ENCODE measurements around the gene ZNF90. TPM values are rescaled to one million over a fixed set of nuclear protein-coding genes. Genes with fewer than 3 reads are reported as not detected.
A peak's percentile ranks its signal among the peaks of the same experiment; 100 is the strongest.
"Not testable (repeated sequence)": the region's sequence is repeated elsewhere in the genome, so short reads cannot be mapped to it uniquely, and the experiment has no call there.

The ZNF90 gene
- total RNA-seq, 1 donor from 2014 or later = 53.8 TPM

DNA sequence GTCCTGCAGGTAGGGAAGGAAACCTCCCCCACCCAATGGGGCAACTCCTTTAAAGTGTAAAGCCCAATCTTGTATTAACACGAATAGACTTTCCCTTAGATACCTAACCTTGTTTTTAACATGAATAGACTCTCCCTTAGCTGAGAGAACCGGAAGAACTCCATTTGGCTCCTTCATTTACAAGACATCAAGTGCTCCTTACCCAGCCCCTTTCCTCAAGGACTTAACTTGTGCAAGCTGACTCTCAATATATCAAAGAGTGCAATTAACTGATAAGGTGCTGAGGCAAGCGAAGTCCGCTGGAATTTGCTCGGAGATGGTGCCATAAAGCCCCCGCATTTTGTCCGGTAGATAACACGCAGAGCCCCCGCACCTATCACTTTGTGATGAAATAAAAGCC, 9.9 kb upstream of the ZNF90 start:
- DNase-seq (ENCODE audit: low spot score, unreplicated experiment) = no peak
- peak overlapping the region; percentile 88 for H3K27ac Mint-ChIP-seq
- no peaks in the 10 kb centered on the region for H3K27me3 Mint-ChIP-seq
- peaks cover 21% of the 10 kb centered on the region for H3K9me3 Mint-ChIP-seq (ENCODE audit: low read depth)
- H3K36me3 Mint-ChIP-seq (ENCODE audit: insufficient read depth) = peaks cover 18% of the 10 kb centered on the region
- peaks cover 26% of the 10 kb centered on the region for H3K4me1 Mint-ChIP-seq (ENCODE audit: low read depth)
- peak overlapping the region; percentile 64 for H3K4me3 Mint-ChIP-seq (ENCODE audit: low read depth)
- TF ChIP-seq, protein P1, sequence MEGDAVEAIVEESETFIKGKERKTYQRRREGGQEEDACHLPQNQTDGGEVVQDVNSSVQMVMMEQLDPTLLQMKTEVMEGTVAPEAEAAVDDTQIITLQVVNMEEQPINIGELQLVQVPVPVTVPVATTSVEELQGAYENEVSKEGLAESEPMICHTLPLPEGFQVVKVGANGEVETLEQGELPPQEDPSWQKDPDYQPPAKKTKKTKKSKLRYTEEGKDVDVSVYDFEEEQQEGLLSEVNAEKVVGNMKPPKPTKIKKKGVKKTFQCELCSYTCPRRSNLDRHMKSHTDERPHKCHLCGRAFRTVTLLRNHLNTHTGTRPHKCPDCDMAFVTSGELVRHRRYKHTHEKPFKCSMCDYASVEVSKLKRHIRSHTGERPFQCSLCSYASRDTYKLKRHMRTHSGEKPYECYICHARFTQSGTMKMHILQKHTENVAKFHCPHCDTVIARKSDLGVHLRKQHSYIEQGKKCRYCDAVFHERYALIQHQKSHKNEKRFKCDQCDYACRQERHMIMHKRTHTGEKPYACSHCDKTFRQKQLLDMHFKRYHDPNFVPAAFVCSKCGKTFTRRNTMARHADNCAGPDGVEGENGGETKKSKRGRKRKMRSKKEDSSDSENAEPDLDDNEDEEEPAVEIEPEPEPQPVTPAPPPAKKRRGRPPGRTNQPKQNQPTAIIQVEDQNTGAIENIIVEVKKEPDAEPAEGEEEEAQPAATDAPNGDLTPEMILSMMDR (IDR thresholded peaks at IDR 0.05; ENCODE audit: unreplicated experiment) = no peak

DNA sequence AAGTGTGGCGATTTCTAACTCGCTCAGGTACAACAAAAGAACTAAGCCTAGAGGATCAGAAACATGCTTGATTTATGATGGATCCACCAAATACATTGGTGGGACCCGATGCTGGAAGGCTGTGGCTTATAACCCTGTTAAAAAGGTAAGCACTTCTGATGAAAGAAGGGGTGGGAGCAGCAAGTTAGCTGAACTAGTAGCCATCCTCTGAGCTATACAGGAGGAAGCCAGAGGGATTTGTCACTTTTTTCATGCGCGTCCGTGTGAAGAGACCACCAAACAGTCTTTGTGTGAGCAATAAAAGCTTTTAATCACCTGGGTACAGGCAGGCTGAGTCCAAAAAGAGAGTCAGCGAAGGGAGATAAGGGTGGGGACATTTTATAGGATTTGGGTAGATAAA, 9.2 kb upstream of the ZNF90 start:
- Mint-ChIP-seq H3K4me3 (ENCODE audit: low read depth) (peak overlapping the region; percentile 64), H3K9me3 (ENCODE audit: low read depth) (peaks cover 21% of the 10 kb centered on the region), H3K4me1 (ENCODE audit: low read depth) (peaks cover 26% of the 10 kb centered on the region), H3K36me3 (ENCODE audit: insufficient read depth) (peaks cover 18% of the 10 kb centered on the region), H3K27ac (peak overlapping the region; percentile 88)
- DNase-seq (ENCODE audit: low spot score, unreplicated experiment); H3K27me3 Mint-ChIP-seq: not testable (repeated sequence)

DNA sequence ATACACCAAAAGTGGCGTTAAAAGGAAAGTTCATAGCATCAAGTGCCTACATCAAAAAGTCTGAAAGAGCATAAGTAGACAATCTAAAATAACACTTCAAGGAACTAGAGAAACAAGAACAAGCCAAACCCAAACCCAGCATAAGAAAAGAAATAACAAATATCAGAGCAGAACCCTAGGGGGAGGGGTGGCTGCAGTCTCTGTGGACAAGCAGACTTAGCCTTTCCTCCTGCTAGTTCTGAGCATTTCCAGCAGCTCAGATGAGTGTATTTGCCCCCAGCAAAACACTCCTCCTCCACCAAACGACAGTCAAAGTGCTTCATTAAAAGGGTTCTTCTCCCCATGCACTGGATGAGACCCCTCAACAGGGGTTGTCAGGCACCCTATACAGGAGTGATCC, 7.1 kb upstream of the ZNF90 start:
- Mint-ChIP-seq H3K4me3 (ENCODE audit: low read depth) (no peak overlapping the region), H3K27me3 (no peaks in the 10 kb centered on the region), H3K4me1 (ENCODE audit: low read depth) (peaks cover 26% of the 10 kb centered on the region), H3K36me3 (ENCODE audit: insufficient read depth) (peaks cover 15% of the 10 kb centered on the region), H3K27ac (peak overlapping the region; percentile 8), H3K9me3 (ENCODE audit: low read depth) (peaks cover 21% of the 10 kb centered on the region)
- DNase-seq (ENCODE audit: low spot score, unreplicated experiment) = no peak
- TF ChIP-seq, protein P1 (IDR thresholded peaks at IDR 0.05; ENCODE audit: unreplicated experiment) = no peak

DNA sequence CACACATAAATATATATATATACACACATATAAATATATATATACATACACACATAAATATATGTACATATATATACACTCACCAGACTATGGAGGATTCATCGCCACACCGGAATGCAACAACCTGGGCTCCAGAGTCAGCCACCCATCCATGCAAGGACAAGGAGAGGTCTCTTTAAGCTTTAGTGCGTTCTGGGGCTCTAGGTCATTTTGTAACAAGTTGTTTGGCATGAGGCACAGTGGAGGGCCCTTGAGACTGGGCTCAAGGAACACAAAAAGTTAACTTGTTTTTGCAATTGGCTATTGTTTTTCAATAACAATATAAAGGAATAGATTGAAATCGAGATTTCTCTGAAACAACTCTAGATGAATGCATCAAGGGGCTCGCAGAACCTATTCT, 4.9 kb upstream of the ZNF90 start:
- Mint-ChIP-seq H3K27me3 (no peaks in the 10 kb centered on the region), H3K4me1 (ENCODE audit: low read depth) (peaks cover 12% of the 10 kb centered on the region), H3K27ac (no peak overlapping the region), H3K9me3 (ENCODE audit: low read depth) (peaks cover 21% of the 10 kb centered on the region), H3K4me3 (ENCODE audit: low read depth) (no peak overlapping the region), H3K36me3 (ENCODE audit: insufficient read depth) (peaks cover 15% of the 10 kb centered on the region)
- TF ChIP-seq, protein P1 (IDR thresholded peaks at IDR 0.05; ENCODE audit: unreplicated experiment) = no peak
- DNase-seq (ENCODE audit: low spot score, unreplicated experiment) = no peak

DNA sequence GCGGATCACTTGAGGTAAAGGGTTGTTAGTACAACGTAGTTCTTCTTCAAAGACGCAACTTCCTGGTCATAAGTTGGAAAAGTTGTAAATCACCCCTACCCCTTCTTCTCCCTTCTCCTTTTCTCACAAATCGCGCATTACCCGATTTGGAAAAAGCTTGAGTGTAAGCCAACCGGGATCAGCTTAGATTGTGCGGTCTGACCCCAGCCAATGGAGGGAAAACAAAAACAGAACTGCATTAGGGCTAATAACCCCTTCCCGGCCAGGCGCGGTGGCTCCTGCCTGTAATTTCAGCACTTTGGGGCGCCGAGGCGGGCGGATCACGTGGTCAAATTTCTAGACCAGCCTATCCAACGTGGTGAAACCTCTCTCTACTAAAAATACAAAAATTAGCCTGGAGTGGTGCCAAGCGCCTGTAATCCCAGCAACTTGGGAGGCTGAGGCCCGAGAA, 806 bp downstream of the ZNF90 start:
- H3K27ac Mint-ChIP-seq = peak overlapping the region; percentile 98
- H3K36me3 Mint-ChIP-seq (ENCODE audit: insufficient read depth) = no peaks in the 10 kb centered on the region
- no peaks in the 10 kb centered on the region for H3K9me3 Mint-ChIP-seq (ENCODE audit: low read depth)
- peaks cover 40% of the 10 kb centered on the region for H3K4me1 Mint-ChIP-seq (ENCODE audit: low read depth)
- TF ChIP-seq, protein P1 (IDR thresholded peaks at IDR 0.05; ENCODE audit: unreplicated experiment) = no peak
- H3K27me3 Mint-ChIP-seq = no peaks in the 10 kb centered on the region
- no peak for DNase-seq (ENCODE audit: low spot score, unreplicated experiment)
- peak overlapping the region; percentile 95 for H3K4me3 Mint-ChIP-seq (ENCODE audit: low read depth)

DNA sequence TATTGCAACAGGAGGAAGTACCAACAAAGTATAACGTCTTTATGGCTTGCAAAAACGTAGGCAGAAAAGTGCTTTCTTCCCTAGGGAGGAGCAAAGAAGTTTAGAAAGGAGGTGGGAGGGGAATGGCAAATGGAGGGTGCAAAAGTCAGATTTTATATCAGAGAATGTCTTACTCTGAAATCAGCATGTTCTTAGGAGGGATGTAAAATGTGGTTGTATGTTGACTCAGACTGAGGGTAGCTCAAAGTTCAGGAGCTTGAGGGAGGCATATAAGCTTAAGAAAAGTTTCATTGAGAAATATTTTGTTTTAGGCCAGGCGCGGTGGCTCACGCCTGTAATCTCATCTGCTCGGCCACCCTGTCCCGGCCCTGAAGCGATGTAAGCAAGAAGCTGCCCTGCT, 1.7 kb downstream of the ZNF90 start:
- H3K9me3 Mint-ChIP-seq (ENCODE audit: low read depth) = no peaks in the 10 kb centered on the region
- TF ChIP-seq, protein P1 (IDR thresholded peaks at IDR 0.05; ENCODE audit: unreplicated experiment) = no peak
- H3K27ac Mint-ChIP-seq = peak overlapping the region; percentile 29
- peak overlapping the region; percentile 95 for H3K4me3 Mint-ChIP-seq (ENCODE audit: low read depth)
- H3K36me3 Mint-ChIP-seq (ENCODE audit: insufficient read depth) = no peaks in the 10 kb centered on the region
- no peak for DNase-seq (ENCODE audit: low spot score, unreplicated experiment)
- peaks cover 40% of the 10 kb centered on the region for H3K4me1 Mint-ChIP-seq (ENCODE audit: low read depth)
- no peaks in the 10 kb centered on the region for H3K27me3 Mint-ChIP-seq
